Stimulated activated CD4-positive, alpha-beta T cell treated with anti-CD3 and anti-CD28 coated beads, Interleukin-4, amount 100 ng/mL, for 4 hours (primary cell): ENCODE data around the gene COLEC12.

ENCODE experiments used
- DNase-seq, 2 experiments: peaks; one replicate each; pipeline ENCODE4 v3.0.0-alpha.2; 2020

Gene COLEC12

GRCh38 chr18:354471-354870 lies 146.0 kb downstream of the COLEC12 start:
- no peak for DNase-seq

DNA sequence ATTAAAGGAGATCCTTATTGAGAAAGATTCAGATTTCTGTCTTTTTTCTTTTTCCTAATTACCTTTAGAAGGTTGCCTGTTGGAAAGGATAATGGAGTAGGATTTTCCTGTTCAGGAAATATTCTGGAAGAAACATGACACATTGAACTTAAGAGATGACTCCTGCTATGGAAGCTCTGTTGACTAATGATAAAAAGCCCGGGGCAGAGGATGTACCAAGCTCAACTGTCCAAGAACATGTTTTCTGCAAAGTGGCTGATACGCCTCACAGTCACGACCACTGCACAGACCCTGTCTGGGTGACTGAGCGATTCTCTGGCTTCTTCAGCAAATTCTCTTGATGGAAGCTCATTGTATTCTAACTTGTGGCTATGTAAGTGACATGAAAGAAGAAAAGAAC lies 146.5 kb downstream of the COLEC12 start:
- DNase-seq: no peak

- DNase-seq: no peak
Measured at GRCh38 chr18:352438-352837, 148.1 kb downstream of the COLEC12 start.

DNA sequence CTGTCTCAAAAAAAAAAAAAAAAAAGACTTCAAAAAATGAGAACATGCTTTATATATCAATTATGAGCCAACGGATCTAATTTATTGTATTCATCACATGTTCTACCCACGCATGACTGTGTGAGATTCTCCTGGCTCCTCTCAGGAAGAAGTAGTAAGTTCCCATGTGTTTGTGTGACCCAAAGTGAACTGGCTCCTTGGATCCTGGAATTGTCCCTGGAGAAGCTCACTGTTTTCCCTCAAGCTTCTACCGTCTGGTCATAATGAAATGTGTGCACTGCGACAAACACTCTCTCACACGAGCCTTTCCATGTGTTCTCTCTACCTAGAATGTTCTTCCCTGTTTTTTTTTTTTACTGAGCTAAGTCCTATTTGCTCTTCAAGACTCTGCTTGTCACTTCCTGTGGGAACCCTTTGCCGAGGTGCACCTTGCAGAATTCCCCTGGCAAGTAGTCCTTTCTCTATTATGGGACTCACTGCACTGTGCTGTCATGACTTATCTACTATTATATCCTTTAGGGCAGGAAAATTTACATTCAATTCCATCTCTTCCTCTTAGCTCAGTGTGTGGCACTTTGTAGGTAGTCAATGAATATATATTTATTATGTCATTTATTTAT lies 149.4 kb downstream of the COLEC12 start:
- DNase-seq: no peak

DNA sequence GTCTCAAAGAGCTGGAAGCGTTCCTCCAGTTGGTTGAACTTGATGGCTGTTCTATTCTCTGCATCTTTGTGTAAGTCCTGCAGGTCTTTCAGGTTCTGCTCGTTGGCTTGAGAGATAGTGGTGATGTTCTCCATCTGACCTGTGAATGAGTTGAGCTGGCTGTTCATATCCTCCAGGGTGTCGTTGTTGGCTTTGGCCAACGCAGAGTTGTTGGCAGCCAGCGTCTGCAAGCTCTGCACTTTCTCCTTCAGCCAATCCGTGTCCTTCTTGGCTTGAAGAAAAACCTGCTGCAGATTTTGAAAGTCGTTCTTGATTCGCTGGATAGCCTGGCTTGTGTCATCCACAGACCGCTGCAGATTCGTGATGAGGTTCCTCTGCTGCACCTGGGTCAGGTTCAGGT lies 153.9 kb downstream of the COLEC12 start:
- no peak for DNase-seq

DNA sequence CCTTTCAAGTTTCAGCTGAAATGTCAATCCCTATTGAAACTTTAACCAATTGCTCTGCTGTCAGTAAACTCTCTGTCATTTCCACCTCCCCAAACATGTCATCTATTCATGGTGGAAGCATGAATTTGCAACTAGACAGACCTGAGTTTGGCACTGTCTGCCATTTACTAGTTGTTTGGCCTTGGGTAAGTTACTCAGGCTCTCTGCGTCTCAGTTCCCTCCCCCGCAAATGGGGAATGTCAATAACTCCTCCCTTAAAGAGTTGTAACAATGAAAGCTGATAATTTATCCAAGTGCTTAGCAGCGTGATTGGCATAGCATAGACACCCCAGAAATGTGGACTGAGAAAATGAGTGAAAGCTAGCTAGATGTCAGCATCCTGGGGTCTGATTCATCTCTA lies 159.4 kb downstream of the COLEC12 start:
- DNase-seq: no peak

- no peak for DNase-seq
Measured at GRCh38 chr18:340044-340443, 160.5 kb downstream of the COLEC12 start.

DNA sequence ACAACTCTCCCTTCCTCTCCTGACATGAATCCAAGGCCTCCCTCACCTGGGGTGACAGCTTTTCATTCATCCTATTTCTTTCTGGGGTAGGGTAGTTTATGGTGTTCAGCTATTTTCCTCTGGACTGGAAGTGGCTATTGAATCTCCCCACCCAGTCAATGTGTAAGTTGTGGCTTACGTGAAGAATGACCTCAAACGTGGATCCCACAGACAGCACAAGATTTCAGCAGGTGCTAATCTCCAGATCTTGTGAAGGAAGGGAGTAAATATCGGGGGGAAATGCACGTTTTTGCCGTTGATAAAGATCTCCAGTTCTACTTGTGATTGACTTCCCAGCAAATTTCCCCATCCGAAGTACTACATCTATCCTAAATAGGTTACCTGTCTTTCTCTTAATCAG lies 161.3 kb downstream of the COLEC12 start:
- DNase-seq: no peak

DNA sequence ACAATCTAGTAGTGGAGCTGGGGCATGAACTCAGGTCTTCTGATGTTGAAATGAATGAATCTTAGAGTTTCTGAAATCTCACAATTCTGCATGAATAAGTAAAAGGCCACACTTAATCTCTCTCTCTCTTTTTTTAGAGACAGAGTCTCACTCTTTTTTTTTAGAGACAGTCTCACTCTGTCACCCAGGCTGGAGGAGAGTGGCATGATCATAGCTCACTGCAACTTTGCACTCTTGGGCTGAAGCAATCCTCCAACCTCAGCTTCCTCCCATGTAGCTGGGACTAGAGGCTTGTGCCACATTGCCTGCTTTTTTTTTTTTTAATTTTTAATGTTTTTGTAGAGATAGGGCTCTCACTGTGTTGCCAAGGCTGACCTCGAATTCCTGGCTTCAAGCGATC lies 163.8 kb downstream of the COLEC12 start:
- no peak for DNase-seq

GRCh38 chr18:335733-336132 lies 164.8 kb downstream of the COLEC12 start:
- DNase-seq: no peak

GRCh38 chr18:334575-335132 lies 165.8 kb downstream of the COLEC12 start:
- DNase-seq: no peak

- no peak for DNase-seq
Measured at GRCh38 chr18:332721-333510, 167.6 kb downstream of the COLEC12 start.

- no peak for DNase-seq
Measured at GRCh38 chr18:332007-332406, 168.5 kb downstream of the COLEC12 start.

GRCh38 chr18:331221-331821 lies 169.2 kb downstream of the COLEC12 start:
- no peak for DNase-seq

- no peak for DNase-seq
Measured at GRCh38 chr18:328928-329327, 171.6 kb downstream of the COLEC12 start.

DNA sequence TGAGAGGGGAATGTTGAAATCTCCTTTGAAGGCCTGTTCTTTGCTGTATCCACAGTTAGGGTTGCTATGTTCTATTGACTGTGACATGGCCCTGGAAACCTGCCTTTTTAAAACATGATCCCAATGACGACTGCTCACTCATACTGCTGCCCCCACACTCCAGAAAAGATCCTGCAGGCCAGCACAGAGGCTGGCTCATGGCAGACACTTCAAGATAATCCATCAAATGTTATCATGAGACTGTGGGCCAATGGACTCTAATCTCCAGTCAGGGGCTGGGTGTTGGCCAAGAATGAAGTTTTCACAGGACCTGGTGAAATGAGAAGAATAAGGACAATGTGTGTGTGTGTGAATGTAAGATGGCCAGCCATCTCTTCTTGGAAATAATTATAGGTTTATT lies 173.7 kb downstream of the COLEC12 start:
- DNase-seq: no peak

GRCh38 chr18:323253-323622 lies 177.3 kb downstream of the COLEC12 start:
- no peak for DNase-seq

- no peak for DNase-seq
Measured at GRCh38 chr18:321865-322467, 178.5 kb downstream of the COLEC12 start.

DNA sequence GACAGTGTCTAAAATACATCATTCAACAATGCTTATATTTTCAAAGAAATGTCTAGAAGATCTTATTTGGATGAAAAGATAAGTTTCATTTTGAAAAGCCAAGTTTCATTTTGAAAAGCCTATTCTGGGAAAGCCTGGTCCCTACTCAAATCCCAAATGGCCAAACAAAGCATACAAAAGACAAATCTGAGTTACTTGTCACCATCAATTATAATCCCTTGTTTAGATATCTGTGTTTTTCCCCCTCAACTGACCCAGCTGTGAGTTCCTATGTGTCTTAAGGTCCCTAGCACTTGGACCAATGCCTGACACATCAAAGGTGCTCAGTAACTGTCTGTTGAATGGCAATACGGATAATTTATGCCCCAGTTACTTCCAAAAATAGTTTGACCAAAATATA lies 180.3 kb downstream of the COLEC12 start:
- DNase-seq: no peak

DNA sequence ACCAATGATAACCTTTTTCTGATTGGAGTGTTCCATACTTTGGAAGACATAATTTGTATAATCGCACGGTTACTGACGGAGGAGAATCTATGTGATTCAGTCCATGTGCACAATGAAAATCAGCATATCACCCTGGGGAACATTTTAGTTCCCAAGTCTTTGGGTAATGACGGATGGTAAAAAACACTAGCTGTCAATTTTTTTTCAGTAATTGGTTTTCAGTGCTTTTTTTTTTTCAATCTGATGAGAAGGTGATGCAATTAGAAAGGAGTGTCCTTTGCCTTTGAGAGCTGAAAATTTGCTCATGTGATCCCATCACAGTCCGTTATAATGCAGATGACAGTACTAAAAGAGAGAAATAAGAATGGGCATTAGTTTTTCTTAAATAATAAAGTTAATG lies 180.8 kb downstream of the COLEC12 start:
- no peak for DNase-seq

DNA sequence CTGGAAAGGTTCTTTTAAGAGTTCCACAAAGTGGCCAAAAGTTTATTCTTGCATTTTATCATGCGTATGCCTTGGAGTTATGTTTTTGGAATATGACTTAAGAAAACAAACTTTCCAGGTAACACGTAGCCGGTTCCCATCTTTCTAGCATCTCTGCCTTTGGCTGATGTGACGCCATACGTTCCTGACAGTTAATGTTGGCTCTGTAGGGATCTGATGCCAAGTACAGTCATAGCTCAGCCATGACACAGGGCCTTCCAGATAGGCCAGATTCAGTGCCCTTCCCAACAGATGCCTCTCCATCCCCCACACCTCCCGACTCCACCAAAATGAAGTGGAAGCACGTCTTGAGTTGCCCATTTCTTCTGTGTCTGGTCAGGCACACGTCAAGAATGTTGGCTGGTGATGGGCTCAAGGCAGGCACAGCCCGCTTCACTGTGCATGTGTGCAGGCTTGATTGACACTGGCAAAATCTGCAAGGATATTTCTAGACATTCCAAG lies 181.7 kb downstream of the COLEC12 start:
- no peak for DNase-seq

DNA sequence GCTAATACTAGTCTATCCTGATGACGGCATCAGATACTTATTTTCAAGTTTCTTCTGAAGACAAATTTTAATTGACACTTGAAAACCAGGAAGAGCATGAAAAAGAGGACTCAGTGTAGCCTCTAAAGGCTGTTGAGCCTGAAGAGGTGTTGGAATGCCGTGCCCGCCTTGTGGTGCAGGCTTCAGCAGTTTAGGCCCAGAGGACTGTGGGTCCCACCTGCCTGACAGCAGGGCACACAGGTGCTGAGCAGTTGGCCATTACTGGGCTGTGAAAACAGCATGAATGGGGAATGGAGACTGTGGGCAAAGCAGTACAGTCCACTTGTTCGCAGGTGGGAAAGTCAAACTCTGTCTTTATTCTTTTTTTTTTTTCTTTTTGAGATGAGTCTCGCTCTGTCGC lies 182.9 kb downstream of the COLEC12 start:
- no peak for DNase-seq

GRCh38 chr18:316393-316792 lies 184.1 kb downstream of the COLEC12 start:
- DNase-seq: no peak

DNA sequence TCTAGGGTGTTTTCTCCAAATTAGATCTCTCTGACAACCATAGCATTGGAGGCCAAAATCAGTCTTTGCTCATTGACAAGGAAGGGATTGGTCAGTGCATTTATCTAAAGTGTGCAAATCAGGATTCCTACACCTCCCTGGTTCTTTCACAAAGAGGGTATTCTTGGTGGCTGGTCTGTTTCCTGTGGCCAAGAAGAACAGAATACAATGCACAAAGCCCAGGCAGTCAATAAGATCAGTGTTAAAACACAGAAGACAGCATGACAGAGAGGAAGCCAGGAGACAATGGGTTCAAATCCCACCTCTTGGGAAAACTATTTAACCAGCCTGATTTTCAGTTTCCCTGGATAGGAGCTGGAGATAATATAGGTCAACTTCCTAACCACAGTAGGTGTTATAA lies 186.6 kb downstream of the COLEC12 start:
- DNase-seq: no peak
